ENCODE measurements around the gene MTMR4. TPM values are rescaled to one million over a fixed set of nuclear protein-coding genes. Genes with fewer than 3 reads are reported as not detected.
A peak's percentile ranks its signal among the peaks of the same experiment; 100 is the strongest.

Gene MTMR4
- total RNA-seq, 2 experiments from 2014 or later = 73.3 to 82.1 TPM

- H3K4me1 Mint-ChIP-seq (ENCODE audit: low read depth) = peaks cover 24% of the 10 kb centered on the region
- ATAC-seq (peak; percentile 91), DNase-seq (peak; percentile 50)
- no peaks in the 10 kb centered on the region for H3K27me3 Mint-ChIP-seq
- no peaks in the 10 kb centered on the region for H3K9me3 Mint-ChIP-seq
- TF ChIP-seq CTCF (IDR thresholded peaks at IDR 0.05) = no peak
- CTCF ChIA-PET = interaction anchor here (0.7 to 1.6 kb wide), 3 partner anchors 23 to 175 kb away, joined by 3 to 8 read pairs (median 3); no protein-coding TSS in a partner anchor
- H3K36me3 Mint-ChIP-seq (ENCODE audit: low read depth) = peaks cover 70% of the 10 kb centered on the region
- intact Hi-C loops (cut with micrococcal nuclease) = no loop called here
- H3K4me3 Mint-ChIP-seq = no peak overlapping the region
- peak overlapping the region; percentile 82 for H3K27ac Mint-ChIP-seq
- POLR2A ChIA-PET = interaction anchor here (0.7 to 1.7 kb wide), 11 partner anchors 9 to 155 kb away, joined by 3 to 4 read pairs (median 3); no protein-coding TSS in a partner anchor
Measured at GRCh38 chr17:58492238-58493121, 22.0 kb downstream of the MTMR4 start.

DNA sequence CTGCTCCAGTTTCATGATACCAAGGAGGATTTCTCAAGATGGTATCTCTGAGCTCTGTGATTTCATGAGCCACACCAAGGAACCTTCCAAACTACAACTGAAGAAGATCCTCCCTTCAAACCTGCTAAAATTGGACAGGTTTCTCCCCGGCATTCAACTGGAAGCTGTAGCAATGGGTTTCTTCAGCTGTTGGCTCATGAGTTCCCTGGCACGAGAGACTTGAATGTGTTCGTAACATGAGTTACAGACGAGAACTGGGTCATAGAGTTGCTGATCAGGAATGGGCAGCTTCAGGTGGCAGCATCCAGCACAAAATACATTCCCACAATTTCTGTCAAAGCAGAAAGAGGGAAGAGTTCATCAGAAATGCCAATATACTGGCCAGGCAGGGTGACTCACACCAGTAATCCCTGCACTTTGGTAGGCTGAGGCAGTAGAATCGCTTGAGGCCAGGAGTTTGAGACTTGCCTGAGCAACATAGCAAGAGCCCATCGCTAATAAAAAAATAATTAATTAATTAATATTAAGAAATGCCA lies 22.9 kb downstream of the MTMR4 start:
- ATAC-seq (no peak), DNase-seq (no peak)
- CTCF ChIA-PET = interaction anchor here (0.8 to 1.1 kb wide), 3 partner anchors 24 to 174 kb away, joined by 3 to 6 read pairs (median 3); no protein-coding TSS in a partner anchor
- H3K36me3 Mint-ChIP-seq (ENCODE audit: low read depth) = peaks cover 66% of the 10 kb centered on the region
- H3K4me1 Mint-ChIP-seq (ENCODE audit: low read depth) = peaks cover 24% of the 10 kb centered on the region
- TF ChIP-seq CTCF (IDR thresholded peaks at IDR 0.05) = no peak
- H3K4me3 Mint-ChIP-seq = no peak overlapping the region
- no peaks in the 10 kb centered on the region for H3K27me3 Mint-ChIP-seq
- POLR2A ChIA-PET = interaction anchor here (0.7 to 1.7 kb wide), 3 partner anchors 17 to 201 kb away, joined by 3 read pairs; partner anchors contain the start of gene RAD51C
- intact Hi-C loops (cut with micrococcal nuclease) = no loop called here
- no peaks in the 10 kb centered on the region for H3K9me3 Mint-ChIP-seq
- H3K27ac Mint-ChIP-seq = no peak overlapping the region

- H3K27me3 Mint-ChIP-seq = no peaks in the 10 kb centered on the region
- ChIA-PET CTCF (interaction anchor here (0.6 to 1.3 kb wide), 16 partner anchors 13 to 346 kb away, joined by 3 to 19 read pairs (median 4); partner anchors contain the start of genes MTMR4, RAD51C and TEX14), POLR2A (interaction anchor here (0.9 to 1.6 kb wide), 9 partner anchors 8 to 171 kb away, joined by 3 to 8 read pairs (median 4); partner anchors contain the start of gene MTMR4)
- intact Hi-C loops (cut with micrococcal nuclease) = no loop called here
- TF ChIP-seq CTCF (IDR thresholded peaks at IDR 0.05) = no peak
- ATAC-seq (no peak), DNase-seq (no peak)
- H3K9me3 Mint-ChIP-seq = no peaks in the 10 kb centered on the region
- H3K36me3 Mint-ChIP-seq (ENCODE audit: low read depth) = peaks cover 46% of the 10 kb centered on the region
- peak overlapping the region; percentile 43 for H3K4me3 Mint-ChIP-seq
- peak overlapping the region; percentile 46 for H3K27ac Mint-ChIP-seq
- peaks cover 23% of the 10 kb centered on the region for H3K4me1 Mint-ChIP-seq (ENCODE audit: low read depth)
Measured at GRCh38 chr17:58488428-58488890, 26.0 kb downstream of the MTMR4 start.

GRCh38 chr17:58487589-58488427 lies 26.6 kb downstream of the MTMR4 start, which contains the start of gene HSF5:
Gene HSF5 (minus strand): TSS chr17:58488408. CDS start chr17:58488274, 134 bp downstream.
- POLR2A ChIA-PET = interaction anchor here (0.6 to 1.6 kb wide), 10 partner anchors 9 to 883 kb away, joined by 3 to 8 read pairs (median 4); partner anchors contain the start of gene MTMR4
- no peaks in the 10 kb centered on the region for H3K9me3 Mint-ChIP-seq
- peak; percentile 85 for TF ChIP-seq CTCF (IDR thresholded peaks at IDR 0.05)
- DNase-seq (peak; percentile 80), ATAC-seq (peak; percentile 76)
- intact Hi-C loops (cut with micrococcal nuclease) = no loop called here
- CTCF ChIA-PET = interaction anchor here (0.6 to 1.3 kb wide), 16 partner anchors 13 to 506 kb away, joined by 3 to 19 read pairs (median 4); partner anchors contain the start of genes MTMR4, RAD51C and TEX14
- peaks cover 41% of the 10 kb centered on the region for H3K36me3 Mint-ChIP-seq (ENCODE audit: low read depth)
- H3K27ac Mint-ChIP-seq = peak within 1 kb of the TSS; percentile 53
- H3K4me3 Mint-ChIP-seq = peak within 1 kb of the TSS; percentile 51
- H3K27me3 Mint-ChIP-seq = no peaks in the 10 kb centered on the region
- H3K4me1 Mint-ChIP-seq (ENCODE audit: low read depth) = peaks cover 18% of the 10 kb centered on the region
